PC-9 (cell line): ENCODE data around the gene CYFIP1.

Experiments
- CTCF ChIP-seq: fragments of 200-600 bp; sonication (generic); conservative IDR thresholded peaks from 2 replicates; pipeline ENCODE4 v1.6.1; 2017; ENCODE audit warnings: mixed run types, antibody characterized with exemption, mild to moderate bottlenecking, moderate library complexity
- EZH2 ChIP-seq: fragments of 200-600 bp; sonication (generic); IDR thresholded peaks from 2 replicates; pipeline ENCODE4 v1.8.0; 2017; ENCODE audit warnings: antibody characterized with exemption, low read depth

GRCh38 chr15:22981051-22981840, 1.1 kb upstream of the CYFIP1 start:
- no peak for TF ChIP-seq EZH2
- no peak for TF ChIP-seq CTCF
